GM23338 (cell line): ENCODE data around the gene NFS1. TPM values are rescaled to one million over a fixed set of nuclear protein-coding genes. Genes with fewer than 3 reads are reported as not detected.

Experiments used
- ATAC-seq: fragments of 200-7000 bp; cut with Tn5 transposase; 3 replicates; pipeline ENCODE4 v1.9.1; 2020
- DNase-seq: peaks from one replicate; pipeline ENCODE4 v3.0.0-alpha.2; 2015; ENCODE audit warnings: low spot score
- H2AFZ ChIP-seq: fragments of 200-600 bp; sonication (generic); 2 replicates; pipeline ENCODE4 v1.8.0; 2016; ENCODE audit warnings: antibody characterized with exemption, mild to moderate bottlenecking, moderate library complexity
- H3F3A ChIP-seq: fragments of 200-600 bp; sonication (generic); replicated peaks from 2 replicates; pipeline ENCODE4 v1.8.0; 2017; ENCODE audit warnings: antibody characterized with exemption, mixed run types, low read depth
- H3K27ac ChIP-seq: fragments of 200-600 bp; sonication (generic); 2 replicates; pipeline ENCODE4 v1.6.1; 2016; ENCODE audit warnings: low read depth
- H3K27me3 ChIP-seq: fragments of 200-600 bp; sonication (generic); 2 replicates; pipeline ENCODE4 v1.8.0; 2016; ENCODE audit warnings: mild to moderate bottlenecking, mixed run types, moderate library complexity; ENCODE audit not compliant: insufficient read depth
- H3K36me3 ChIP-seq: fragments of 200-600 bp; sonication (generic); 2 replicates; pipeline ENCODE4 v1.8.0; 2016; ENCODE audit warnings: mild to moderate bottlenecking; ENCODE audit not compliant: insufficient read depth
- H3K4me1 ChIP-seq: fragments of 200-600 bp; sonication (generic); 2 replicates; pipeline ENCODE4 v1.8.0; 2016; ENCODE audit warnings: mild to moderate bottlenecking, moderate library complexity; ENCODE audit not compliant: insufficient read depth
- H3K4me2 ChIP-seq: fragments of 200-600 bp; sonication (generic); 2 replicates; pipeline ENCODE4 v1.7.1; 2017; ENCODE audit warnings: mixed run types
- H3K4me3 ChIP-seq: fragments of 200-600 bp; sonication (generic); 2 replicates; pipeline ENCODE4 v1.6.1; 2016; ENCODE audit warnings: mixed run types
- H3K79me2 ChIP-seq: fragments of 200-600 bp; sonication (generic); replicated peaks from 2 replicates; pipeline ENCODE4 v1.8.0; 2017; ENCODE audit warnings: mild to moderate bottlenecking; ENCODE audit not compliant: insufficient read depth
- H3K9me2 ChIP-seq: fragments of 200-600 bp; sonication (generic); 2 replicates; pipeline ENCODE4 v1.8.0; 2017; ENCODE audit not compliant: insufficient read depth
- H4K20me1 ChIP-seq: fragments of 200-600 bp; sonication (generic); replicated peaks from 2 replicates; pipeline ENCODE4 v1.8.0; 2017; ENCODE audit warnings: mild to moderate bottlenecking; ENCODE audit not compliant: insufficient read depth
- H3K27ac Mint-ChIP-seq: 2 replicates; pipeline ENCODE4 v1.8.0; 2020; ENCODE audit warnings: inconsistent platforms, mild to moderate bottlenecking, moderate library complexity, mixed read lengths
- H3K27me3 Mint-ChIP-seq: 3 replicates; pipeline ENCODE4 v1.8.0; 2022; ENCODE audit warnings: low read depth, mild to moderate bottlenecking, moderate library complexity, mixed read lengths, inconsistent platforms; ENCODE audit not compliant: insufficient read depth, poor library complexity
- H3K36me3 Mint-ChIP-seq: 3 replicates; pipeline ENCODE4 v1.8.0; 2021; ENCODE audit warnings: low read depth, mild to moderate bottlenecking, inconsistent platforms, moderate library complexity, mixed read lengths
- H3K4me1 Mint-ChIP-seq: 3 replicates; pipeline ENCODE4 v1.8.0; 2020; ENCODE audit warnings: mild to moderate bottlenecking, inconsistent platforms, mixed read lengths
- H3K4me3 Mint-ChIP-seq: 3 replicates; pipeline ENCODE4 v1.8.0; 2021; ENCODE audit warnings: moderate library complexity, mild to moderate bottlenecking, inconsistent platforms, mixed read lengths
- H3K9me3 Mint-ChIP-seq: 3 replicates; pipeline ENCODE4 v1.8.0; 2020; ENCODE audit warnings: moderate library complexity, mild to moderate bottlenecking, inconsistent platforms, mixed read lengths
- CTCF ChIP-seq, 2 experiments: fragments of 200-600 bp in 1 of 2; sonication (generic) in 1 of 2; conservative IDR thresholded peaks; 2 replicates each; pipeline versions ENCODE4 v1.5.1 to v1.6.1; 2016 to 2017; ENCODE audit warnings: antibody characterized with exemption in 2 of 2, low read depth in 2 of 2, mild to moderate bottlenecking in 2 of 2, moderate library complexity in 1 of 2
- EZH2 ChIP-seq: fragments of 200-600 bp; sonication (generic); IDR thresholded peaks from one replicate; pipeline ENCODE4 v1.8.0; 2017; ENCODE audit warnings: antibody characterized with exemption, mild to moderate bottlenecking, low read depth; ENCODE audit not compliant: unreplicated experiment
- EZH2phosphoT487 ChIP-seq: fragments of 200-600 bp; sonication (generic); IDR thresholded peaks from one replicate; pipeline ENCODE4 v1.8.1; 2018; ENCODE audit warnings: antibody characterized with exemption; ENCODE audit not compliant: unreplicated experiment
- JUNB ChIP-seq: IDR thresholded peaks from one replicate; pipeline ENCODE4 v1.6.1; 2016; ENCODE audit warnings: antibody characterized with exemption; ENCODE audit not compliant: unreplicated experiment
- NANOG ChIP-seq: IDR thresholded peaks from 2 replicates; pipeline ENCODE4 v1.6.1; 2016; ENCODE audit warnings: antibody characterized with exemption, borderline replicate concordance
- POLR2AphosphoS5 ChIP-seq: IDR thresholded peaks from 2 replicates; pipeline ENCODE4 v1.6.1; 2016; ENCODE audit warnings: antibody characterized with exemption, low read depth
- REST ChIP-seq: IDR thresholded peaks from one replicate; pipeline ENCODE4 v1.6.1; 2018; ENCODE audit warnings: antibody characterized with exemption; ENCODE audit not compliant: unreplicated experiment
- STAT1 ChIP-seq: IDR thresholded peaks from one replicate; pipeline ENCODE4 v1.6.1; 2016; ENCODE audit warnings: antibody characterized with exemption; ENCODE audit not compliant: unreplicated experiment
- ZNF114 ChIP-seq: fragments of 250-450 bp; sonication (Bioruptor Pico); IDR thresholded peaks from 2 replicates; pipeline ENCODE4 v1.5.0; 2020; ENCODE audit warnings: mild to moderate bottlenecking, moderate library complexity
- ZNF331 ChIP-seq: fragments of 250-450 bp; sonication (Bioruptor Pico); IDR thresholded peaks from 2 replicates; pipeline ENCODE4 v1.5.0; 2020; ENCODE audit warnings: low read depth, mild to moderate bottlenecking, moderate library complexity
- polyA plus RNA-seq: library from polyadenylated mRNA; unstranded; fragments of >200 nt; fragmentation: Nextera tagmentation; extraction: Ambion mirVana; gene quantifications from 2 replicates; pipeline ENCODE4 v1.2.1, GENCODE V29; 2016
- total RNA-seq: library from RNA; depleted of rRNA; stranded (reverse); fragments of >200 nt; shearing (Covaris generic); gene quantifications from 2 replicates; pipeline ENCODE4 v1.2.3, GENCODE V29; 2014

NFS1 gene
- total and polyA plus RNA-seq, 2 experiments from 2014 or later = 22.8 to 35.7 TPM

GRCh38 chr20:35729283-35729807 lies 30.2 kb upstream of the NFS1 start:
- peaks cover 98% of the 10 kb centered on the region for H3K36me3 Mint-ChIP-seq

More at GRCh38 chr20:35729283-35729807, 30.2 kb upstream of the NFS1 start:
- H3K4me2 ChIP-seq = no peak overlapping the region
- no peaks in the 10 kb centered on the region; the same call in 1 of the 3 replicates for H3K4me1 Mint-ChIP-seq
- peaks cover 100% of the 10 kb centered on the region for H3K79me2 ChIP-seq
- H3K4me1 ChIP-seq = no peaks in the 10 kb centered on the region
- DNase-seq (no peak), ATAC-seq (no peak)
- no peak overlapping the region for H3K4me3 Mint-ChIP-seq
- H3F3A ChIP-seq = peaks cover 13% of the 10 kb centered on the region
- peaks cover 100% of the 10 kb centered on the region for H3K36me3 ChIP-seq
- H3K27me3 Mint-ChIP-seq = peaks cover 12% of the 10 kb centered on the region
- no peaks in the 10 kb centered on the region; the same call in 2 of the 3 replicates for H3K9me3 Mint-ChIP-seq
- no peaks in the 10 kb centered on the region for H3K27me3 ChIP-seq
- H3K27ac Mint-ChIP-seq = no peak overlapping the region
- peaks cover 66% of the 10 kb centered on the region for H4K20me1 ChIP-seq
- TF ChIP-seq ZNF331 = no peak
- no peak for TF ChIP-seq POLR2AphosphoS5
- no peak for TF ChIP-seq REST
- TF ChIP-seq STAT1 = no peak
- TF ChIP-seq JUNB = no peak
- TF ChIP-seq ZNF114 = no peak
- no peak for TF ChIP-seq CTCF (conservative IDR thresholded peaks at IDR 0.05; ENCODE audit: low read depth in 2 of 2)
- no peak for TF ChIP-seq NANOG
- no peak for TF ChIP-seq EZH2phosphoT487
- no peak for TF ChIP-seq EZH2
- no peak overlapping the region for H3K4me3 ChIP-seq
- H3K27ac ChIP-seq = no peak overlapping the region
- no peaks in the 10 kb centered on the region for H3K9me2 ChIP-seq
- no peak overlapping the region for H2AFZ ChIP-seq
